Measurements from ENCODE around the gene SIL1.

Gene SIL1

GRCh38 chr5:138999674-139000073 is 198.5 kb downstream of the SIL1 start:
- no peaks in the 10 kb centered on the region for H4K20me1 ChIP-seq
- no peaks in the 10 kb centered on the region for H3K27me3 ChIP-seq
- H3K36me3 ChIP-seq = no peaks in the 10 kb centered on the region
- no peak overlapping the region for H3K4me3 ChIP-seq
- no peak for TF ChIP-seq Cebpa-rat (IDR thresholded peaks at IDR 0.05)
- H3K4me2 ChIP-seq = no peak overlapping the region
- peaks cover 25% of the 10 kb centered on the region for H3K9me3 ChIP-seq
- no peaks in the 10 kb centered on the region for H3K4me1 ChIP-seq
- H3K9ac ChIP-seq = no peak overlapping the region
- H3K27ac ChIP-seq = no peak overlapping the region

DNA sequence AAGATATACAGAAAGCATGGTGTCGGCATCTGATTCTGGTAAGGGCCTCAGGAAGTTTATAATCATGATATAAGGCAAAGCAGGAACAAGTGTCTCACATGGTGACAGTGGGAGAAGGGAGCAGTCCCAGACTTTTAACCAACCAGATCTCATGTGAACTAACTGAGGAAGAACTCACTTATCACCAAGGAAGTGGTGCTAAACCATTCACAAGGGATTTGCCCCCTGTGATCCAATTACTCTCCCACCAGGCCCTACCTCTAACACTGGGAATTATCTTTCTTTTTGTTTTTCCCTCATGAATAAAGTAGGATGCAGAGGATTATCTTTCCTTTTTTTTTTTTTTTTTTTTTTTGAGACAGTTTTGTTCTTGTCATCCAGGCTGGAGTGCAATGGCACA is 199.6 kb downstream of the SIL1 start:
- H3K4me1 ChIP-seq = no peaks in the 10 kb centered on the region
- no peak overlapping the region for H3K4me2 ChIP-seq
- H3K4me3 ChIP-seq = no peak overlapping the region
- no peaks in the 10 kb centered on the region for H3K27me3 ChIP-seq
- peaks cover 25% of the 10 kb centered on the region for H3K9me3 ChIP-seq
- no peaks in the 10 kb centered on the region for H4K20me1 ChIP-seq
- no peak overlapping the region for H3K9ac ChIP-seq
- H3K36me3 ChIP-seq = no peaks in the 10 kb centered on the region
- H3K27ac ChIP-seq = no peak overlapping the region
- TF ChIP-seq Cebpa-rat (IDR thresholded peaks at IDR 0.05) = no peak

- Histone ChIP-seq H3K4me3 (no peak overlapping the region), H3K36me3 (no peaks in the 10 kb centered on the region), H3K27me3 (no peaks in the 10 kb centered on the region), H3K9ac (no peak overlapping the region), H4K20me1 (no peaks in the 10 kb centered on the region), H3K4me2 (no peak overlapping the region), H3K27ac (no peak overlapping the region), H3K9me3 (peaks cover 25% of the 10 kb centered on the region), H3K4me1 (no peaks in the 10 kb centered on the region)
- no peak for TF ChIP-seq Cebpa-rat (IDR thresholded peaks at IDR 0.05)
These were observed 202.0 kb downstream of the SIL1 start for GRCh38 chr5:138996120-138996519.

DNA sequence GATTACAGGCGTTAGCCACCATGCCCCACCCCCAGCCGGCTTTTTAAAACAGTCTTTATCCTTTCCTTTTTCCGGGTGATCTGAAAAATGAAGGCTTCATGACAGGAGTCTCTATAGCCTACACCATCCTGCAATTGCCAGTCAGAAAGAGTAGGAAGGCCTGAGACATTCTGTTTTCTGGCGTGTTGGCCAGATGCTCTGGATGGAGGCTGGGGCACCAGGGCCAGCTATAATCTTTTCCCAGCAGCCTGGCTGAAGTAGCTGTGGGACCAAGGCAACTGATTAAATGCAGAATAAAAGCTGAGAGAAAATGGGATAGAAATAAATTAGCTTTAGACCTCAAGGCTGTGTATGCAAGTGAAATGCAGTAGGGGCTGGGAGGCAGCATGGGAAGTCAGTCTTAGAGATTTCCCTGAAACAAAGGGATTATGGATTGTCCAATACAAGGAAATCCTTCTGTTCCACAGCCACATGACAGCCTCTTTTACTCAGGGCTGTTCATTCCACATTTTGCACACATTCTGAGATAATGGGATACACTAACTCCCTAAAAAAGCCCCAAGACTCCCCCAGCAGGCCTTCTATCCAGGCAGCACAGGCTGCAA is 207.1 kb downstream of the SIL1 start:
- Histone ChIP-seq H3K36me3 (no peaks in the 10 kb centered on the region), H4K20me1 (no peaks in the 10 kb centered on the region), H3K9me3 (peaks cover 2% of the 10 kb centered on the region), H3K27ac (no peak overlapping the region), H3K4me3 (no peak overlapping the region), H3K4me1 (no peaks in the 10 kb centered on the region), H3K4me2 (no peak overlapping the region), H3K27me3 (no peaks in the 10 kb centered on the region), H3K9ac (no peak overlapping the region)
- no peak for TF ChIP-seq Cebpa-rat (IDR thresholded peaks at IDR 0.05)

DNA sequence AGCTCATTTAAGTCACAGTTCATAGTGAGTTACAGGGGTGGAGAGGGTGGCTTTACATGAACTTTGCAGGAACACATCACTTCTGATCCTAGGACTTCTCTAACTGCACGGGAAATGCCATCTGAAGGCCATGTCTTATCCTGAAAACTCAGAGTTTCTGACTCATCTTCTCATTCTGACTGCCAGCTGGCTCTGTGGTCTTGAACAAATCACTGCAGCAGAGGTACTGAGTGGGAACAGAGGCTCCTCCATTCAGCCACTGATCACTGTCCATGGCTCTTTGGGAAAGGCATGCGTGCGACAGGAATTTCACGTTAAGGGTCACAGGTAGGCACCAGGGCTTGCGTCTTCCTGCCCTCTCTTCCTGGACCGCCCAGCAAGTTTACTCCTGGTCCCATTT is 208.4 kb downstream of the SIL1 start:
- Histone ChIP-seq H3K27ac (no peak overlapping the region), H3K4me1 (peaks cover 11% of the 10 kb centered on the region), H3K4me3 (no peak overlapping the region), H3K27me3 (no peaks in the 10 kb centered on the region), H3K4me2 (no peak overlapping the region), H3K9ac (no peak overlapping the region), H3K9me3 (no peaks in the 10 kb centered on the region), H4K20me1 (no peaks in the 10 kb centered on the region), H3K36me3 (no peaks in the 10 kb centered on the region)
- no peak for TF ChIP-seq Cebpa-rat (IDR thresholded peaks at IDR 0.05)

DNA sequence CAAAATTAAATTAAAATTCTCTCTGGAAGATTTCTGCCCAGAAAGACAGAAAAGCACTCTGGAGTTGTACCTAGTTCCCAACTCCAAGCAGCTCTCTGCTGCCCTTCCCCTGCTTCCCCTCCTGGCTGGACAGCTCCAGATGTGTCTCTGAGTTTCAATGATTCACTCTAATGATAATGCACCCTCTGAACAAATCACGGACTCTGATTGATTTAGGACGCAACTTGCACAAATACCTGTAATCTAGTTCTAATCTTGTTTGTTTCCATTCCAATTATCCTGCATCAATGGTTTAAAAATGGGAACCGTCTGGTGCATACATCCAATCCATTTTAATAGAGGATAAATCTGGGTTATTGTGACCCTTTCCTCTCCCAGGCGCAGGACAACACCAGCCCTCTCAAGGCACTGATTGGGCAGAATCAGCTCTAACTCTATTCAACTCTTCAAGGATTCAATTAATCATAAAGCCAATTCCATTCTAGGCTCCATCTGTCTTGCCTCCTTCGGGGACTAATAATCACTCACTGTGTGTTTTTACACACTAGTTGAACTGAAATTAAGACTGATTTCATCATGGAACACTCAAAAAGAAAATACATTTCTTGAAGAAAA is 211.9 kb downstream of the SIL1 start:
- H3K9ac ChIP-seq = no peak overlapping the region
- no peak for TF ChIP-seq Cebpa-rat (IDR thresholded peaks at IDR 0.05)
- no peak overlapping the region for H3K4me3 ChIP-seq
- H3K36me3 ChIP-seq = no peaks in the 10 kb centered on the region
- H3K27ac ChIP-seq = no peak overlapping the region
- H3K4me1 ChIP-seq = peaks cover 20% of the 10 kb centered on the region
- H3K4me2 ChIP-seq = no peak overlapping the region
- no peaks in the 10 kb centered on the region for H3K9me3 ChIP-seq
- no peaks in the 10 kb centered on the region for H3K27me3 ChIP-seq
- H4K20me1 ChIP-seq = no peaks in the 10 kb centered on the region

- TF ChIP-seq Cebpa-rat (IDR thresholded peaks at IDR 0.05) = no peak
These were observed 212.5 kb downstream of the SIL1 start for GRCh38 chr5:138985683-138986082.

GRCh38 chr5:138985256-138985655 is 212.9 kb downstream of the SIL1 start:
- Histone ChIP-seq H3K4me2 (peak overlapping the region; percentile 30), H3K9me3 (no peaks in the 10 kb centered on the region), H3K4me1 (peaks cover 22% of the 10 kb centered on the region), H3K27ac (no peak overlapping the region), H3K36me3 (no peaks in the 10 kb centered on the region), H3K4me3 (no peak overlapping the region), H4K20me1 (no peaks in the 10 kb centered on the region), H3K9ac (no peak overlapping the region), H3K27me3 (no peaks in the 10 kb centered on the region)
- no peak for TF ChIP-seq Cebpa-rat (IDR thresholded peaks at IDR 0.05)

More at GRCh38 chr5:138985683-138986082, 212.5 kb downstream of the SIL1 start:
- no peak overlapping the region for H3K4me3 ChIP-seq
- no peak overlapping the region for H3K27ac ChIP-seq
- H3K4me1 ChIP-seq = peaks cover 22% of the 10 kb centered on the region
- H3K9me3 ChIP-seq = no peaks in the 10 kb centered on the region
- no peak overlapping the region for H3K9ac ChIP-seq
- peak overlapping the region; percentile 30; the same call in 1 of the 2 replicates for H3K4me2 ChIP-seq
- H3K36me3 ChIP-seq = no peaks in the 10 kb centered on the region
- no peaks in the 10 kb centered on the region for H4K20me1 ChIP-seq
- H3K27me3 ChIP-seq = no peaks in the 10 kb centered on the region

GRCh38 chr5:138983984-138984383 is 214.2 kb downstream of the SIL1 start:
- H3K9me3 ChIP-seq = no peaks in the 10 kb centered on the region
- no peak for TF ChIP-seq Cebpa-rat (IDR thresholded peaks at IDR 0.05)
- H3K27ac ChIP-seq = no peak overlapping the region
- peaks cover 22% of the 10 kb centered on the region for H3K4me1 ChIP-seq
- no peak overlapping the region for H3K4me2 ChIP-seq
- no peaks in the 10 kb centered on the region for H4K20me1 ChIP-seq
- no peak overlapping the region for H3K9ac ChIP-seq
- no peak overlapping the region for H3K4me3 ChIP-seq
- H3K36me3 ChIP-seq = no peaks in the 10 kb centered on the region
- H3K27me3 ChIP-seq = no peaks in the 10 kb centered on the region

- H3K4me1 ChIP-seq = peaks cover 22% of the 10 kb centered on the region
- H3K36me3 ChIP-seq = no peaks in the 10 kb centered on the region
- peak overlapping the region; percentile 41 for H3K4me2 ChIP-seq
- H3K27me3 ChIP-seq = no peaks in the 10 kb centered on the region
- no peaks in the 10 kb centered on the region for H3K9me3 ChIP-seq
- H3K4me3 ChIP-seq = no peak overlapping the region
- H3K9ac ChIP-seq = no peak overlapping the region; the same call in 1 of the 2 replicates
- no peaks in the 10 kb centered on the region for H4K20me1 ChIP-seq
- TF ChIP-seq Cebpa-rat (IDR thresholded peaks at IDR 0.05) = no peak
- no peak overlapping the region for H3K27ac ChIP-seq
These were observed 216.6 kb downstream of the SIL1 start for GRCh38 chr5:138981586-138981985.
